ENCODE data around the gene GLIPR2. TPM values are rescaled to one million over a fixed set of nuclear protein-coding genes. Genes with fewer than 3 reads are reported as not detected.

The GLIPR2 gene
- total RNA-seq, 4 donors from 2014 or later = 8.6 to 31.4 (median 11.6) TPM

- no peak for DNase-seq
- Histone ChIP-seq H3K27ac (peak overlapping the region; percentile 28 to 78 (median 48)), H3K4me3 (no peak overlapping the region), H3K36me3 (no peaks in the 10 kb centered on the region), H3K4me1 (peaks cover 0 to 12% (median 0%) of the 10 kb centered on the region in 4 donors), H3K9me3 (no peaks in the 10 kb centered on the region), H3K27me3 (no peaks in the 10 kb centered on the region)
- TF ChIP-seq CTCF (IDR thresholded peaks at IDR 0.05) = no peak
- TF ChIP-seq POLR2A (IDR thresholded peaks at IDR 0.05) = no peak
Observed at GRCh38 chr9:36163049-36163785, 26.7 kb downstream of the GLIPR2 start.

GRCh38 chr9:36163786-36164170, 27.2 kb downstream of the GLIPR2 start:
- TF ChIP-seq POLR2A (IDR thresholded peaks at IDR 0.05) = no peak
- TF ChIP-seq CTCF (IDR thresholded peaks at IDR 0.05) = no peak
- peaks cover 0 to 12% (median 0%) of the 10 kb centered on the region in 4 donors for H3K4me1 ChIP-seq
- no peaks in the 10 kb centered on the region for H3K9me3 ChIP-seq
- no peak overlapping the region for H3K4me3 ChIP-seq
- no peaks in the 10 kb centered on the region for H3K27me3 ChIP-seq
- DNase-seq = no peak
- H3K36me3 ChIP-seq = no peaks in the 10 kb centered on the region
- peak overlapping the region; percentile 3 to 78 (median 48) for H3K27ac ChIP-seq

GRCh38 chr9:36164372-36164771, 27.8 kb downstream of the GLIPR2 start:
- no peaks in the 10 kb centered on the region for H3K27me3 ChIP-seq
- no peak for DNase-seq
- H3K36me3 ChIP-seq = no peaks in the 10 kb centered on the region
- H3K9me3 ChIP-seq = no peaks in the 10 kb centered on the region
- peaks cover 0 to 12% (median 0%) of the 10 kb centered on the region in 4 donors for H3K4me1 ChIP-seq
- peak overlapping the region in 1 of 4 donors; percentile 78 for H3K27ac ChIP-seq
- TF ChIP-seq CTCF (IDR thresholded peaks at IDR 0.05) = no peak
- TF ChIP-seq POLR2A (IDR thresholded peaks at IDR 0.05) = no peak
- no peak overlapping the region for H3K4me3 ChIP-seq

- H3K36me3 ChIP-seq = no peaks in the 10 kb centered on the region
- peaks cover 0 to 12% (median 0%) of the 10 kb centered on the region in 4 donors for H3K4me1 ChIP-seq
- DNase-seq = no peak
- H3K27me3 ChIP-seq = no peaks in the 10 kb centered on the region
- no peak overlapping the region for H3K4me3 ChIP-seq
- H3K27ac ChIP-seq = peak overlapping the region in 1 of 4 donors; percentile 14
- TF ChIP-seq POLR2A (IDR thresholded peaks at IDR 0.05) (no peak), CTCF (IDR thresholded peaks at IDR 0.05) (no peak)
- no peaks in the 10 kb centered on the region for H3K9me3 ChIP-seq
Observed at GRCh38 chr9:36164989-36165388, 28.5 kb downstream of the GLIPR2 start.

- Histone ChIP-seq H3K27ac (peak overlapping the region in 3 of 4 donors; percentile 43 to 67 (median 53)), H3K9me3 (no peaks in the 10 kb centered on the region), H3K4me1 (peaks cover 0 to 12% (median 0%) of the 10 kb centered on the region in 4 donors), H3K36me3 (no peaks in the 10 kb centered on the region), H3K4me3 (peak overlapping the region; percentile 34 to 55 (median 51)), H3K27me3 (no peaks in the 10 kb centered on the region)
- no peak for TF ChIP-seq CTCF (IDR thresholded peaks at IDR 0.05)
- TF ChIP-seq POLR2A (IDR thresholded peaks at IDR 0.05) = no peak
- no peak for DNase-seq
Observed at GRCh38 chr9:36165826-36166167, 29.3 kb downstream of the GLIPR2 start.
